HCT116 (cell line): ENCODE results near the gene TMEM269.

Experiments
- ATF3 ChIP-seq: IDR thresholded peaks from 2 replicates; pipeline ENCODE4 v1.6.1; 2012
- CTCF ChIP-seq, 3 experiments: fragments of 200-600 bp in 1 of 3; sonication (generic) in 1 of 3; IDR thresholded peaks in 2 of 3; conservative IDR thresholded peaks in 1 of 3; 2 replicates each; pipeline ENCODE4 v1.5.1; 2012 to 2017; ENCODE audit warnings: low read depth in 2 of 3, low read length in 2 of 3, antibody characterized with exemption in 1 of 3, borderline replicate concordance in 1 of 3, control low read depth in 1 of 3, mild to moderate bottlenecking in 1 of 3, mixed read lengths in 1 of 3, mixed run types in 1 of 3, moderate library complexity in 1 of 3; ENCODE audit not compliant: insufficient read depth in 1 of 3
- EGR1 ChIP-seq: IDR thresholded peaks from 2 replicates; pipeline ENCODE4 v1.6.1; 2012; ENCODE audit warnings: low read depth
- ELF1 ChIP-seq: IDR thresholded peaks from 2 replicates; pipeline ENCODE4 v1.6.1; 2012; ENCODE audit warnings: low read depth, borderline replicate concordance
- JUND ChIP-seq: IDR thresholded peaks from 2 replicates; pipeline ENCODE4 v1.6.1; 2012
- MAX ChIP-seq: IDR thresholded peaks from 2 replicates; pipeline ENCODE4 v1.6.1; 2012
- POLR2A ChIP-seq: IDR thresholded peaks from 2 replicates; pipeline ENCODE4 v1.7.0; 2011; ENCODE audit warnings: borderline replicate concordance; ENCODE audit not compliant: insufficient read depth, insufficient read length; ENCODE audit errors: extremely low read depth
- SRF ChIP-seq: IDR thresholded peaks from 2 replicates; pipeline ENCODE4 v1.6.1; 2012; ENCODE audit warnings: low read depth
- TF ChIP-seq, protein P1 (sequence below): IDR thresholded peaks from 2 replicates; pipeline ENCODE4 v1.6.1; 2012; ENCODE audit warnings: low read depth

- TF ChIP-seq SRF = no peak
- no peak for TF ChIP-seq CTCF (IDR thresholded peaks at IDR 0.05 in 2 of 3, conservative IDR thresholded peaks at IDR 0.05 in 1 of 3; ENCODE audit: borderline replicate concordance in 1 of 3, insufficient read depth in 1 of 3, low read depth in 2 of 3, low read length in 2 of 3)
- TF ChIP-seq, protein P1, sequence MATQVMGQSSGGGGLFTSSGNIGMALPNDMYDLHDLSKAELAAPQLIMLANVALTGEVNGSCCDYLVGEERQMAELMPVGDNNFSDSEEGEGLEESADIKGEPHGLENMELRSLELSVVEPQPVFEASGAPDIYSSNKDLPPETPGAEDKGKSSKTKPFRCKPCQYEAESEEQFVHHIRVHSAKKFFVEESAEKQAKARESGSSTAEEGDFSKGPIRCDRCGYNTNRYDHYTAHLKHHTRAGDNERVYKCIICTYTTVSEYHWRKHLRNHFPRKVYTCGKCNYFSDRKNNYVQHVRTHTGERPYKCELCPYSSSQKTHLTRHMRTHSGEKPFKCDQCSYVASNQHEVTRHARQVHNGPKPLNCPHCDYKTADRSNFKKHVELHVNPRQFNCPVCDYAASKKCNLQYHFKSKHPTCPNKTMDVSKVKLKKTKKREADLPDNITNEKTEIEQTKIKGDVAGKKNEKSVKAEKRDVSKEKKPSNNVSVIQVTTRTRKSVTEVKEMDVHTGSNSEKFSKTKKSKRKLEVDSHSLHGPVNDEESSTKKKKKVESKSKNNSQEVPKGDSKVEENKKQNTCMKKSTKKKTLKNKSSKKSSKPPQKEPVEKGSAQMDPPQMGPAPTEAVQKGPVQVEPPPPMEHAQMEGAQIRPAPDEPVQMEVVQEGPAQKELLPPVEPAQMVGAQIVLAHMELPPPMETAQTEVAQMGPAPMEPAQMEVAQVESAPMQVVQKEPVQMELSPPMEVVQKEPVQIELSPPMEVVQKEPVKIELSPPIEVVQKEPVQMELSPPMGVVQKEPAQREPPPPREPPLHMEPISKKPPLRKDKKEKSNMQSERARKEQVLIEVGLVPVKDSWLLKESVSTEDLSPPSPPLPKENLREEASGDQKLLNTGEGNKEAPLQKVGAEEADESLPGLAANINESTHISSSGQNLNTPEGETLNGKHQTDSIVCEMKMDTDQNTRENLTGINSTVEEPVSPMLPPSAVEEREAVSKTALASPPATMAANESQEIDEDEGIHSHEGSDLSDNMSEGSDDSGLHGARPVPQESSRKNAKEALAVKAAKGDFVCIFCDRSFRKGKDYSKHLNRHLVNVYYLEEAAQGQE = no peak
- no peak for TF ChIP-seq ELF1
- no peak for TF ChIP-seq MAX
- no peak for TF ChIP-seq POLR2A
- TF ChIP-seq JUND = no peak
- no peak for TF ChIP-seq EGR1
- no peak for TF ChIP-seq ATF3
Measured at GRCh38 chr1:42797414-42797813, 12.6 kb downstream of the TMEM269 start.
